Right hindlimb (tissue), 1 donor: Measurements from ENCODE around the gene RAB18.
"Not testable (repeated sequence)": the region's sequence is repeated elsewhere in the genome, so short reads cannot be mapped to it uniquely, and the experiment has no call there.

Source experiments
- DNase-seq: peaks from one replicate; pipeline ENCODE4 v3.0.0-alpha.2; 2018

The RAB18 gene

GRCh38 chr10:27550823-27551222 lies 46.7 kb downstream of the RAB18 start:
- DNase-seq, result no peak

- peak; percentile 67 for DNase-seq
These were observed 54.5 kb downstream of the RAB18 start for GRCh38 chr10:27558612-27559020.

- DNase-seq, result no peak
These were observed 57.2 kb downstream of the RAB18 start for GRCh38 chr10:27561334-27561733.

GRCh38 chr10:27564398-27564797 lies 60.3 kb downstream of the RAB18 start:
- no peak for DNase-seq

- DNase-seq, result no peak
These were observed 60.8 kb downstream of the RAB18 start for GRCh38 chr10:27564880-27565279.

GRCh38 chr10:27568196-27569175 lies 64.4 kb downstream of the RAB18 start:
- no peak for DNase-seq

GRCh38 chr10:27569946-27570345 lies 65.8 kb downstream of the RAB18 start:
- no peak for DNase-seq

GRCh38 chr10:27577038-27577437 lies 72.9 kb downstream of the RAB18 start:
- not testable (repeated sequence) for DNase-seq

- DNase-seq, result peak; percentile 30
These were observed 74.2 kb downstream of the RAB18 start for GRCh38 chr10:27578316-27578715.

GRCh38 chr10:27581225-27581624 lies 77.1 kb downstream of the RAB18 start:
- DNase-seq, result no peak

- DNase-seq, result no peak
These were observed 80.2 kb downstream of the RAB18 start for GRCh38 chr10:27584302-27584701.
